Suprapubic skin (tissue), 4 donors: Measurements from ENCODE around the gene GPD2. TPM values are rescaled to one million over a fixed set of nuclear protein-coding genes. Genes with fewer than 3 reads are reported as not detected.

Experiments
- DNase-seq, 2 donors: peaks; one replicate each; pipeline ENCODE4 v3.0.0-alpha.2; 2019; ENCODE audit warnings: low spot score in 2 of 2
- H3K27ac ChIP-seq: fragments of 200-600 bp; sonication (generic); one replicate; pipeline ENCODE4 v1.5.1; 2019
- H3K27me3 ChIP-seq: fragments of 200-600 bp; sonication (generic); one replicate; pipeline ENCODE4 v1.5.1; 2019
- H3K36me3 ChIP-seq: fragments of 200-600 bp; sonication (generic); one replicate; pipeline ENCODE4 v1.5.1; 2019
- H3K4me1 ChIP-seq: fragments of 200-600 bp; sonication (generic); one replicate; pipeline ENCODE4 v1.5.1; 2019
- H3K4me3 ChIP-seq: fragments of 200-600 bp; sonication (generic); one replicate; pipeline ENCODE4 v1.5.1; 2019; ENCODE audit warnings: mild to moderate bottlenecking
- H3K9me3 ChIP-seq: fragments of 200-600 bp; sonication (generic); one replicate; pipeline ENCODE4 v1.5.1; 2019
- EP300 ChIP-seq: sonication (generic); formaldehyde crosslinking; IDR thresholded peaks from one replicate; pipeline ENCODE4 v1.6.1; 2017; ENCODE audit warnings: antibody characterized with exemption
- POLR2A ChIP-seq, 2 donors: fragments of 450-650 bp; IDR thresholded peaks; one replicate each; pipeline ENCODE4 v1.6.1; 2017; ENCODE audit warnings: antibody characterized with exemption in 2 of 2, mild to moderate bottlenecking in 2 of 2, moderate library complexity in 2 of 2
- POLR2AphosphoS5 ChIP-seq, 3 donors: sonication (generic); formaldehyde crosslinking; IDR thresholded peaks; one replicate each; pipeline ENCODE4 v1.6.1; 2017; ENCODE audit warnings: antibody characterized with exemption in 3 of 3
- WGBS: methylation state at CpG from one replicate; pipeline ENCODE4 v1.1.5; 2018; 5-methylcytosine and 5-hydroxymethylcytosine counted together
- total RNA-seq, 4 donors: library from RNA; depleted of rRNA; stranded (reverse); fragments of >200 nt; gene quantifications; one replicate each; pipeline ENCODE4 v1.1.0, GENCODE V29; 2016
- TF ChIP-seq, protein P1 (sequence below), 2 donors: fragments of 200-600 bp in 1 of 2; fragments of 450-650 bp in 1 of 2; sonication (generic) in 1 of 2; IDR thresholded peaks; one replicate each; pipeline ENCODE4 v1.5.1; 2016 to 2019; ENCODE audit warnings: antibody characterized with exemption in 2 of 2, mild to moderate bottlenecking in 1 of 2, moderate library complexity in 1 of 2

The GPD2 gene
- total RNA-seq, 4 donors from 2014 or later, result 34.7 to 77.5 (median 50.3) TPM

DNA sequence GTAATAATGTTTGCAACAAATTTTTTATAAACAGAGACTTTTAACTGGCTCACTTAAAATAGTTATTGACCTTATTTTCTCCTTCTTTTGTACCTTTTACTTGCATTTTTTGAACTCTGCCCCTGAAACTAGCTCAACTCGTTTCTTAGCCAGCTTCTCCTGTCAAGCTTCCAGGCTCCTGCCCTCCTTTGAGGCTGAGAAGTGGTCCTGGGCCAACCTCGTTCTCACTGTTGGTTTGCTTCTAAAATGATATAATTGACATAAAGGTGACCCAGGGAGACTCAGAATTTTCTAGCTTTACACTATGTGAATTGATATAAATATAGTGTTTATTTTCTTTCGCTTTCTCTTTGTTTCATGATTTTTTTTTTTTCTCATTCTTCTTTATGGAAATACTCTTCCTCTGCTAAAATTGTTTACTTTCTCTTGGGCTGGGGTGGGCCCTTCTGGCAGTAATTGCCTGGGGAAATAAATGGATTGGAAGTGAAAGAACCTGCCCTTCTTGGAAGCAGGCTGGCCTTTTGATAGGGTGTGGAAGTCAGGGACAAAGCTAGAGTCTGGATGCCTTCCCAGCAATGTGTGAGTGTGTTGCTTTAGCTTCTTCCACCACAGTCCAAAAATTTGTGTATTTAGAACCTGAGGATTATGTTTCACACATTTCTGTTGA lies 30.7 kb downstream of the GPD2 start:
- 17% methylated on average over 3 of the region's 3 CpGs for WGBS
- peak overlapping the region; percentile 47 for H3K27ac ChIP-seq
- H3K4me1 ChIP-seq, result peaks cover 35% of the 10 kb centered on the region
- no peaks in the 10 kb centered on the region for H3K27me3 ChIP-seq
- H3K4me3 ChIP-seq, result peak overlapping the region; percentile 33
- H3K9me3 ChIP-seq, result no peaks in the 10 kb centered on the region
- no peak for DNase-seq
- no peak for TF ChIP-seq EP300
- TF ChIP-seq, protein P1, sequence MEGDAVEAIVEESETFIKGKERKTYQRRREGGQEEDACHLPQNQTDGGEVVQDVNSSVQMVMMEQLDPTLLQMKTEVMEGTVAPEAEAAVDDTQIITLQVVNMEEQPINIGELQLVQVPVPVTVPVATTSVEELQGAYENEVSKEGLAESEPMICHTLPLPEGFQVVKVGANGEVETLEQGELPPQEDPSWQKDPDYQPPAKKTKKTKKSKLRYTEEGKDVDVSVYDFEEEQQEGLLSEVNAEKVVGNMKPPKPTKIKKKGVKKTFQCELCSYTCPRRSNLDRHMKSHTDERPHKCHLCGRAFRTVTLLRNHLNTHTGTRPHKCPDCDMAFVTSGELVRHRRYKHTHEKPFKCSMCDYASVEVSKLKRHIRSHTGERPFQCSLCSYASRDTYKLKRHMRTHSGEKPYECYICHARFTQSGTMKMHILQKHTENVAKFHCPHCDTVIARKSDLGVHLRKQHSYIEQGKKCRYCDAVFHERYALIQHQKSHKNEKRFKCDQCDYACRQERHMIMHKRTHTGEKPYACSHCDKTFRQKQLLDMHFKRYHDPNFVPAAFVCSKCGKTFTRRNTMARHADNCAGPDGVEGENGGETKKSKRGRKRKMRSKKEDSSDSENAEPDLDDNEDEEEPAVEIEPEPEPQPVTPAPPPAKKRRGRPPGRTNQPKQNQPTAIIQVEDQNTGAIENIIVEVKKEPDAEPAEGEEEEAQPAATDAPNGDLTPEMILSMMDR (IDR thresholded peaks at IDR 0.05), result no peak
- no peak for TF ChIP-seq POLR2A (IDR thresholded peaks at IDR 0.05)
- no peak for TF ChIP-seq POLR2AphosphoS5 (IDR thresholded peaks at IDR 0.05)
- H3K36me3 ChIP-seq, result no peaks in the 10 kb centered on the region

DNA sequence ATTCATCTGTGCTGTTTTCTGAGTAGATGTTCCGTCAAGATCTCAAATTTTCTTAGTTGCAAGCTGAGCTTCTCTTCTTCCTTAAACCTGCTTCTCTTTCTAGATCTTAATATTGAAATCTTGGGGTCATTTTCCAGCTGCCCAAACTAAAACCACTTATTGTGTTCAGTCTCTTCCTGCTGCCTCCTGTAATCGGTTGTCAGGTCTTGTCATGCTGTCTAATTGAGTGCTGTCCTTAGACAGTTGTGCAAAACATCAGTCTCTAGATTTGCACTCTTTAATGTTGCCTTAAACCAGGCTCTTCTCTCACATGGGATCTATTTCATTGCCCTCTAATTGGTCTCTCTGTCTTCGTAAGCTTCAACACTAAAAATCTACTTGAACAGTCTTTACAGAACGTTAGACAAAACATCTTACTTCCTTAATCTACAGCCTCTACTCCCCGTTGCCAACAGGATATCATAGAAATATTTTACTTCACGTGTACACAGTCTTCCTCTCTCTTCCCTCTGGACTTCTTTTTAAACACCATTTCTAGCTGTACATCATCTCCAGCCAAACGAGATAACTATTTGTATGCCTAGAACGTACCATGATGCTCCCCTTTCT lies 34.9 kb downstream of the GPD2 start:
- Histone ChIP-seq H3K4me1 (peaks cover 34% of the 10 kb centered on the region), H3K27me3 (no peaks in the 10 kb centered on the region), H3K4me3 (no peak overlapping the region), H3K27ac (no peak overlapping the region), H3K36me3 (no peaks in the 10 kb centered on the region), H3K9me3 (no peaks in the 10 kb centered on the region)
- TF ChIP-seq POLR2A (IDR thresholded peaks at IDR 0.05), result no peak
- TF ChIP-seq, protein P1 (IDR thresholded peaks at IDR 0.05), result no peak
- no peak for TF ChIP-seq EP300
- TF ChIP-seq POLR2AphosphoS5 (IDR thresholded peaks at IDR 0.05), result no peak
- no peak for DNase-seq
- WGBS, result 46% methylated on average over 8 of the region's 8 CpGs

DNA sequence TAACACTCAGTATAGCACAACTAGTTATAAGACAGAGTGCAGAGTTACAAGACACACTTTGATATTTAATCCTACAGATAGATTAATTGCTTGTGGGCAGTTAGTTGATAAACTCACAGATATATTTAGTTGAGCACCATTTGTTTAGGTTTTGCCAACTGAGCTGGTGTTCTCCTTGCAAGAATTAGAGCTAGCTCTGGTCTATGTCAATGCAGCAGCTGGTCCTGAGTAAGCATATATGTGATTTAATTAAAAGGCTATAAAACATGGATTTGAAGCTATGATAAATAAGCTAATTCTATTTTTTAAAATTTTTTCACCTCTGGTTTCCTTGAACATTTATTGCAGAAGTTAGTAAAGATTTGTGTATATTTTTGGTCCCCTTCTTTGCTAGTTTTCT lies 35.6 kb downstream of the GPD2 start:
- TF ChIP-seq POLR2AphosphoS5 (IDR thresholded peaks at IDR 0.05) (no peak), POLR2A (IDR thresholded peaks at IDR 0.05) (no peak), EP300 (no peak)
- TF ChIP-seq, protein P1 (IDR thresholded peaks at IDR 0.05), result no peak
- H3K36me3 ChIP-seq, result no peaks in the 10 kb centered on the region
- H3K9me3 ChIP-seq, result no peaks in the 10 kb centered on the region
- no peaks in the 10 kb centered on the region for H3K27me3 ChIP-seq
- no peak for DNase-seq
- H3K4me1 ChIP-seq, result peaks cover 36% of the 10 kb centered on the region
- H3K27ac ChIP-seq, result no peak overlapping the region
- H3K4me3 ChIP-seq, result no peak overlapping the region

DNA sequence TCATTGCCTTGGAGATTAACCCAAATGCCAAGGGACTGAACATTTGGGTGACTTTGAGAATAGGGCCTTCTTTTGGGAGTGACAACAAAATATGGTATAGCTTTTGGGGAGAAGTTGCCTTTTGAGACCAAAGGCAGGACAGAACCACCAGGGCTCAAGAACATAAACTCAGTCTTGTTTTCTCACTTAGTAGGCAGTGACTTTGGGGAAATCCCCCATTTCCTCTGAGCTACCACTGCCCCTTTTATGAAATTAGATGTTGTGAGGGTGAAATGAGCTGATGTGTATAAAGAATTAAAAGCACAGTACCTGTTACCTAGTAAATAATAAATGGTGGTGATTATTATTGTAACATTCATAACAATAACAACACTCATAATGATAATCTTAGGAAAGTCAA lies 36.5 kb downstream of the GPD2 start:
- Histone ChIP-seq H3K36me3 (no peaks in the 10 kb centered on the region), H3K27me3 (no peaks in the 10 kb centered on the region), H3K4me1 (peaks cover 27% of the 10 kb centered on the region), H3K4me3 (no peak overlapping the region), H3K27ac (no peak overlapping the region), H3K9me3 (no peaks in the 10 kb centered on the region)
- TF ChIP-seq EP300 (no peak), POLR2AphosphoS5 (IDR thresholded peaks at IDR 0.05) (no peak), POLR2A (IDR thresholded peaks at IDR 0.05) (no peak)
- TF ChIP-seq, protein P1 (IDR thresholded peaks at IDR 0.05), result no peak
- DNase-seq, result no peak

DNA sequence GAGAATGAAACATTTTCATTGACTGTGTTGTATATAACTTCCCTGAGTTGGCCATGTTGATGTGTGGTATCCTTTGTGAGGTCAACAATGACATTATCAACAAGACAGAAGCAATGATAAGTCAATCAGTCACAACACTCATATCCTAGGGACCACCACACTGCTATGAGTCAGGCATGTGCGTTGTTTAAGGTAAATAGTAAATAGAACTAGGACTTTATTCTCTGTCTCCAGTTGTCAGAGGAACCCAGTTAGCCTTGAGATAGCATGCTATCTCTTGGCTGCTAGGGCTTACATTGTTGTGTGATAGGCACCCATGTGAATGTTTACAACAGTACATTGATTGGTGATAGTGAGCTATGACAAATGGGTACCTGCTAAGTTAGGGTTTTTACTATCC lies 37.3 kb downstream of the GPD2 start:
- WGBS, result 94% methylated on average over 1 of the region's 1 CpG
- no peak for DNase-seq
- Histone ChIP-seq H3K27ac (no peak overlapping the region), H3K36me3 (no peaks in the 10 kb centered on the region), H3K4me1 (peaks cover 20% of the 10 kb centered on the region), H3K4me3 (no peak overlapping the region), H3K27me3 (no peaks in the 10 kb centered on the region), H3K9me3 (no peaks in the 10 kb centered on the region)
- TF ChIP-seq, protein P1 (IDR thresholded peaks at IDR 0.05), result no peak
- TF ChIP-seq POLR2A (IDR thresholded peaks at IDR 0.05), result no peak
- TF ChIP-seq POLR2AphosphoS5 (IDR thresholded peaks at IDR 0.05), result no peak
- TF ChIP-seq EP300, result no peak
